ENCODE results near the gene MAGEC3. TPM values are rescaled to one million over a fixed set of nuclear protein-coding genes. Genes with fewer than 3 reads are reported as not detected.

MAGEC3 gene
- total and polyA plus RNA-seq, 2 of the 13 experiments (the other 11 are each of a cell fraction or from before 2014, with no cell fraction given) = not detected

DNA sequence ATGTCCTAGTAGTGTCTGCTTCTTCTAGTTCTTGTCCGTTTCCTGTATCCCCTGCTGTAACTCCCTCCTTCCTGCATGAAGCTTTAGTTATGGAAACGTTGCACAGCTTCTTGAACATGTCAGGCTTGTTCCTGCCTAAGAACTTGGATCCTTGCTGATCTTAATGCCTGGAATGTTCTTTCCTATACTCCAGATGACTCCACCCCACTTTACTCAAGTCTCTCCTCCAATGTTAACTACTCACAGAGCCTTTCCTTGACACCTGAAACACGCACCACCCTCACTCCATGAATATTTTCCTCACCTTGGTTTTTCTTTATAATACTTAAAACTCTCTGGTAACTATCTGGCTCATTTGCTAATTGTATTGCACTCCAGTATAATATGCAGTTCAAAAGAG is 19.4 kb downstream of the MAGEC3 start (continued):
- TF ChIP-seq ZIK1 (CRISPR knock-in tag; IDR thresholded peaks at IDR 0.05; ENCODE audit: borderline replicate concordance, low read depth) (no peak), ARNT (IDR thresholded peaks at IDR 0.05) (no peak), SUZ12 (IDR thresholded peaks at IDR 0.05; ENCODE audit: low read depth, low read length) (no peak), ZNF33A (CRISPR knock-in tag; IDR thresholded peaks at IDR 0.05; ENCODE audit: borderline replicate concordance) (no peak), MEIS2 (CRISPR knock-in tag; IDR thresholded peaks at IDR 0.05) (no peak), ONECUT2 (CRISPR knock-in tag; IDR thresholded peaks at IDR 0.05) (no peak), TMF1 (CRISPR knock-in tag; IDR thresholded peaks at IDR 0.05; ENCODE audit: low read depth) (no peak), TCF7L2 (IDR thresholded peaks at IDR 0.05; ENCODE audit: low read depth, low read length) (no peak), NR2F6 (IDR thresholded peaks at IDR 0.05) (no peak), NR2F6 (CRISPR knock-in tag; IDR thresholded peaks at IDR 0.05) (no peak), NFKBIZ (CRISPR knock-in tag; IDR thresholded peaks at IDR 0.05) (no peak), HOXA7 (CRISPR knock-in tag; IDR thresholded peaks at IDR 0.05) (no peak)
- TF ChIP-seq, protein P1, sequence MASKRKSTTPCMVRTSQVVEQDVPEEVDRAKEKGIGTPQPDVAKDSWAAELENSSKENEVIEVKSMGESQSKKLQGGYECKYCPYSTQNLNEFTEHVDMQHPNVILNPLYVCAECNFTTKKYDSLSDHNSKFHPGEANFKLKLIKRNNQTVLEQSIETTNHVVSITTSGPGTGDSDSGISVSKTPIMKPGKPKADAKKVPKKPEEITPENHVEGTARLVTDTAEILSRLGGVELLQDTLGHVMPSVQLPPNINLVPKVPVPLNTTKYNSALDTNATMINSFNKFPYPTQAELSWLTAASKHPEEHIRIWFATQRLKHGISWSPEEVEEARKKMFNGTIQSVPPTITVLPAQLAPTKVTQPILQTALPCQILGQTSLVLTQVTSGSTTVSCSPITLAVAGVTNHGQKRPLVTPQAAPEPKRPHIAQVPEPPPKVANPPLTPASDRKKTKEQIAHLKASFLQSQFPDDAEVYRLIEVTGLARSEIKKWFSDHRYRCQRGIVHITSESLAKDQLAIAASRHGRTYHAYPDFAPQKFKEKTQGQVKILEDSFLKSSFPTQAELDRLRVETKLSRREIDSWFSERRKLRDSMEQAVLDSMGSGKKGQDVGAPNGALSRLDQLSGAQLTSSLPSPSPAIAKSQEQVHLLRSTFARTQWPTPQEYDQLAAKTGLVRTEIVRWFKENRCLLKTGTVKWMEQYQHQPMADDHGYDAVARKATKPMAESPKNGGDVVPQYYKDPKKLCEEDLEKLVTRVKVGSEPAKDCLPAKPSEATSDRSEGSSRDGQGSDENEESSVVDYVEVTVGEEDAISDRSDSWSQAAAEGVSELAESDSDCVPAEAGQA (IDR thresholded peaks at IDR 0.05; ENCODE audit: low read depth) = no peak
- TF ChIP-seq, protein P1 (CRISPR knock-in tag; IDR thresholded peaks at IDR 0.05; ENCODE audit: borderline replicate concordance) = no peak
- TF ChIP-seq, protein P2, sequence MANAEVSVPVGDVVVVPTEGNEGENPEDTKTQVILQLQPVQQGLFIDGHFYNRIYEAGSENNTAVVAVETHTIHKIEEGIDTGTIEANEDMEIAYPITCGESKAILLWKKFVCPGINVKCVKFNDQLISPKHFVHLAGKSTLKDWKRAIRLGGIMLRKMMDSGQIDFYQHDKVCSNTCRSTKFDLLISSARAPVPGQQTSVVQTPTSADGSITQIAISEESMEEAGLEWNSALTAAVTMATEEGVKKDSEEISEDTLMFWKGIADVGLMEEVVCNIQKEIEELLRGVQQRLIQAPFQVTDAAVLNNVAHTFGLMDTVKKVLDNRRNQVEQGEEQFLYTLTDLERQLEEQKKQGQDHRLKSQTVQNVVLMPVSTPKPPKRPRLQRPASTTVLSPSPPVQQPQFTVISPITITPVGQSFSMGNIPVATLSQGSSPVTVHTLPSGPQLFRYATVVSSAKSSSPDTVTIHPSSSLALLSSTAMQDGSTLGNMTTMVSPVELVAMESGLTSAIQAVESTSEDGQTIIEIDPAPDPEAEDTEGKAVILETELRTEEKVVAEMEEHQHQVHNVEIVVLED (CRISPR knock-in tag; IDR thresholded peaks at IDR 0.05; ENCODE audit: borderline replicate concordance) = no peak
- TF ChIP-seq, protein P3, sequence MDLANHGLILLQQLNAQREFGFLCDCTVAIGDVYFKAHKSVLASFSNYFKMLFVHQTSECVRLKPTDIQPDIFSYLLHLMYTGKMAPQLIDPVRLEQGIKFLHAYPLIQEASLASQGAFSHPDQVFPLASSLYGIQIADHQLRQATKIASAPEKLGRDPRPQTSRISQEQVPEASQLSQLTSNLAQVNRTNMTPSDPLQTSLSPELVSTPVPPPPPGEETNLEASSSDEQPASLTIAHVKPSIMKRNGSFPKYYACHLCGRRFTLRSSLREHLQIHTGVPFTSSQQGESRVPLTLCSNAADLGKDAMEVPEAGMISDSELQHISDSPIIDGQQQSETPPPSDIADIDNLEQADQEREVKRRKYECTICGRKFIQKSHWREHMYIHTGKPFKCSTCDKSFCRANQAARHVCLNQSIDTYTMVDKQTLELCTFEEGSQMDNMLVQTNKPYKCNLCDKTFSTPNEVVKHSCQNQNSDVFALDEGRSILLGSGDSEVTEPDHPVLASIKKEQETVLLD (CRISPR knock-in tag; IDR thresholded peaks at IDR 0.05; ENCODE audit: low read depth) = no peak
- TF ChIP-seq, protein P4, sequence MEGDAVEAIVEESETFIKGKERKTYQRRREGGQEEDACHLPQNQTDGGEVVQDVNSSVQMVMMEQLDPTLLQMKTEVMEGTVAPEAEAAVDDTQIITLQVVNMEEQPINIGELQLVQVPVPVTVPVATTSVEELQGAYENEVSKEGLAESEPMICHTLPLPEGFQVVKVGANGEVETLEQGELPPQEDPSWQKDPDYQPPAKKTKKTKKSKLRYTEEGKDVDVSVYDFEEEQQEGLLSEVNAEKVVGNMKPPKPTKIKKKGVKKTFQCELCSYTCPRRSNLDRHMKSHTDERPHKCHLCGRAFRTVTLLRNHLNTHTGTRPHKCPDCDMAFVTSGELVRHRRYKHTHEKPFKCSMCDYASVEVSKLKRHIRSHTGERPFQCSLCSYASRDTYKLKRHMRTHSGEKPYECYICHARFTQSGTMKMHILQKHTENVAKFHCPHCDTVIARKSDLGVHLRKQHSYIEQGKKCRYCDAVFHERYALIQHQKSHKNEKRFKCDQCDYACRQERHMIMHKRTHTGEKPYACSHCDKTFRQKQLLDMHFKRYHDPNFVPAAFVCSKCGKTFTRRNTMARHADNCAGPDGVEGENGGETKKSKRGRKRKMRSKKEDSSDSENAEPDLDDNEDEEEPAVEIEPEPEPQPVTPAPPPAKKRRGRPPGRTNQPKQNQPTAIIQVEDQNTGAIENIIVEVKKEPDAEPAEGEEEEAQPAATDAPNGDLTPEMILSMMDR (CRISPR knock-in tag; IDR thresholded peaks at IDR 0.05) = no peak
